GM21515 (cell line): Measurements from ENCODE around the gene LMBR1.
"Not testable (repeated sequence)": the region's sequence is repeated elsewhere in the genome, so short reads cannot be mapped to it uniquely, and the experiment has no call there.

ENCODE experiments used
- ATAC-seq: cut with Tn5 transposase; IDR thresholded peaks from one replicate; pipeline ENCODE4 v1.9.1; 2021; ENCODE audit not compliant: unreplicated experiment

LMBR1 gene

GRCh38 chr7:156906200-156906649 lies 13.2 kb upstream of the LMBR1 start:
- ATAC-seq = no peak

GRCh38 chr7:156903232-156903909 lies 10.4 kb upstream of the LMBR1 start:
- ATAC-seq = no peak

DNA sequence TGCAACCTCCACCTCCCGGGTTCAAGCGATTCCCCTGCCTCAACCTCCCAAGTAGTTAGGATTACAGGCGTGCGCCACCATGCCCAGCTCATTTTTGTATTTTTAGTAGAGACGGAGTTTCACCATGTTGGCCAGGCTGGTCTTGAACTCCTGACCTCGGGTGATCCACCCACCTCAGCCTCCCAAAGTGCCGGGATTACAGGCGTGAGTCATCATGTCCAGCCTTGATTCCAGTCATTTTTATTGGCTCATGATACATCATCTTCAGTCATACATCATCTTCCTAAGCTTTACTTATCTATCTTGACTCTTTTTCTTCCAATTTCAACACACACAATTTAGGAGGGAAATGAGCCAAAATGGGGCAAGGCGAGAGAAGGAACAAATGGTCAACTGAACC lies 7.1 kb upstream of the LMBR1 start:
- ATAC-seq = not testable (repeated sequence)

- ATAC-seq = no peak
Observed at GRCh38 chr7:156898938-156899337, 6.0 kb upstream of the LMBR1 start.

- no peak for ATAC-seq
Observed at GRCh38 chr7:156897673-156898072, 4.7 kb upstream of the LMBR1 start.

DNA sequence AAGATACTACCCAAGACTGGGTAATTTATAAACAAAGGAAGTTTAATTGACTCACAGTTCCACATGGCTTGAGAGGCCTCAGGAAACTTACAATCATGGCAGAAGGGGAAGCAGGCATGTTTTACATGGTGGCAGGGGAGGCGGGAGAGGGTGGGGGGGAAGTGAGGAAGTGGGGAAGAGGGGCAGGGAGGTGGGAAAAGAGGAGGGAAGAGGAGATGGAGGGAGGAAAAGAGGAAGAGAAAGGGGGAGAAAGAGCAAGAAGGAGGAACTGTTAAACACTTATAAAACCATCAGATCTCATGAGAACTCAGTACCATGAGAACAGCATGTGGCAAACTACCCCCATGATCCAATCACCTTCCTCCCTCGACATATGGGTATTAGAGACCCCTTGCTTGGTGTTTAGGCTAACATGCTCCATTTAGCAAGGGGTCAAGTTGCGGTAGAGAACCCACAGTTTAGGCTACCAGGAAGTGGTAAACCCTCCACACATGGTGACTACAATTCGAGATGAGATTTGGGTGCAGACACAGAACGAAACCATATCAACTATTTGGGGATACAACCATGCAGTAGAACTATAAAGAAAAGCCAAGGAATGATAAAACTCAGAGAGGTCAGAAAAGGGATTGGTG lies 3.5 kb upstream of the LMBR1 start:
- no peak for ATAC-seq

DNA sequence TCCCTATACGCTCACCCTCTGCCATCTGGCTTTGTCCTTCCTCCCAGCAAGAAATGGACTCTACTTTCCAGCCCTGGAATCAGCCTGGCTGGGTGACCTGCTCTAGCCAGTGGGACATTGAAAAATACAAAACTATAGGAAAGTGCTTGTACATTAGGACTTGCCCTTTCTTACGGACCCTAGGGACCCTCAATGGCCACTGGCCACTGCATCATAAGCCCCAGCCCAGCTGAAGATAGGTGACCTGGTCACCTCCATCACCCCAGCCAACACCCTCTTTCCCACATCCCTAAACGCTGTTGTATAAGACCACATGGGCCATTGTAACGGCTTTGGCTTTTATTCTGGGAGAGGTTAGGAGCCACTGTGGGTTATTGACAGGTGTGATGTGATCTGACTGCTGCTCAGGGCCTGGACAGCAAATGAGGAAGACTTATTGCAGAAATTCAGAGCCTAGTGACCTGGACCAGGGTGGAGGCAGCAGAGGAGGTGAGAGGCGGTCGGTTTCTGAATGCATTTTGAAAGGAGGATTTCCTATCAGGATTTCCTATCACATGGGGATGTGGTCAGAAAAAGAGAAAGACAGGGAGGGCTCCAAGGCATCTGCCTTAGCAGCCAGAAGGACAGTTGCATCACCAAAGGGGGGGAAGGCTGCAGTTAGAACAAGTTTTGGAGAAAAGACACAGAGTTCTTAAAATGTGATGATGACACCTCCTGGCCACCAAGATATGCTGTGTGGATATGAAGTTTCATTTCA lies 2.2 kb upstream of the LMBR1 start:
- ATAC-seq = no peak

- ATAC-seq = peak; percentile 33
Observed at GRCh38 chr7:156892081-156892800, 742 bp downstream of the LMBR1 start.

DNA sequence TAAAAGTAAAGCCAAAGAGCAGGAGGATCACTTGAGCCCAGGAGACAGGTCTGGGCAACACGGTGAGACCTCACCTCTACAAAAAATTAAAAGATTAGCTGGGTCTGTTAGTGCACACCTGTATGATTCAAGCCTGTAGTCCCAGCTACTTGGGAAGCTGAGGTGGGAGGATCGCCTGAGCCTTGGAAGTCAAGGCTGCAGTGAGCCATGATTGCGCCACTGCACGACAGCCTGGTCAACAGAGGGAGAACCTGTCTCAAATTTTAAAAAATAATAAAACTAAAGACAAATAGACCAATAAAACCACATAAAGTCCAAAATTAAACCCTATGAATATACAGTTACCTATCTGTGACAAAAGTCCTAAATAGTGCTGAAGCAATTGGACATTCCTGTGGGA lies 3.2 kb downstream of the LMBR1 start:
- ATAC-seq = no peak

DNA sequence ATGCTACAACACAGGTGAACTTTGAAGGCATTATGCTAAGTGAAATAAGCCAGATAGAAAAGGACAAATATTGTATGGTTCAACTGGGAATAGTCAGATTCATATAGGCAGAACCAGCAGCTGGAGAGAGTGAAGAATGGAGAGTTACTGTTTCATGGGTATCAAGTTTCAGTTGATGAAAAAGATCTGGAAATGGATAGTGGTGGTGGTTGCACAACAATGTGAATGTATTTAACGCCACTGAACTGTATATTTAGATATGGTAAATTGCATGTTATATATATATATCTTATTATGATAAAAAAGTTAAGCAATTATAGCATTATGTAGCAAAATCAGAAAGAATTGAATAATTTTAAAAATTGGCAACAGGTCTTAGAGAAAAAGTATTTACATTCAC lies 3.9 kb downstream of the LMBR1 start:
- no peak for ATAC-seq

DNA sequence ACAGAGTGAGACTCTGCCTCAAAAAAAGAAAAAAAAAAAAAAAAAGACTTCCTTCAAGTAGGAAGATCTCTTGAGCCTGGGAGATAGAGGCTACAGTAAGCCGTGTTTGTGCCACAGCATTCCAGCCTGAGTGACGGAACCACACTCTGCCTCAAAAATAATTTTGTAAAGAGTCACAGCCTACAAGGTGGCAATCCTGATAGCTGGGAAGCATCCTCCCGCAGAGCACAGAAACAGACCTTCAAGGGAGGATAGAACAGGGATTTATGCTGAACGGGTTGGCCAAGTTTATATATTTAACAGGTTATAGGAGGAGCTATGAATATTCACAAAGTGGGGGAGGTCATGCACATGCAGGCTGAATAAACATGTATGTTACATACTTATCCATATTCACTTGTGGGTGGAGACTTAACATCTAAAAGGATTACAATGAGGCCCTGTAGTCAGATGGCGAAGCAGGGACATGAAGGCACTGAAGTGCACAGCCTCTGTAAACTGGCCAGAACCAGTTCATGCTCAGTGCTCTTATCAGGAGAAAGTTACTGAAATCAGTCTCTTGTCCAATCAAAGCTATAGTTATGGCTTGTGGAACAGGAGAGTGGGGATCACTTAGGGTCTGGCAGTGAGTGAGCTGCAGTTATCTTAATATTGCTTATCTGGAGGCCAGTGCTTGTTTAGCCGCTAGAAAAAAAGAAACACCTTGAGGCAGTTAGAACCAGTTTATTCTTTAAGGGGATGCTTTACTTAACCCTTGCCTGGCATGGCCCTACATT lies 6.8 kb downstream of the LMBR1 start:
- no peak for ATAC-seq

DNA sequence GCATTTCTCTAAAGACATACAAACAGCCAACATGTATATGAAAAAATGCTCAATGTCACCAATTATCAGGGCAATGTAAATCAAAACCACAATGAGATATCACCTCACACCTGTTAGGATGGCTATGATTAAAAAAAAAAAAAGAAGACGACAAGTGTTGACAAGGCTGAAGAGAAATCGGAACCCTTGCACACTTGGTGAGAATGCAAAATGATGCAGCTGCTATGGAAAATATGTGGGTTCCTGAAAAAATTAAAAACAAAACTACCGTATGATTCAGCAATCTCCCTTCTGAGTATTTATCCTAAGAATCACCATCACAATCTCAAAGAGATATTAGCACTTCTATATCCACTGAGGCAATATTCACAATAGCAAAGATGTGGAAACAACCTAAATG lies 11.3 kb downstream of the LMBR1 start:
- ATAC-seq = no peak

GRCh38 chr7:156875766-156876165 lies 17.2 kb downstream of the LMBR1 start:
- ATAC-seq = no peak

DNA sequence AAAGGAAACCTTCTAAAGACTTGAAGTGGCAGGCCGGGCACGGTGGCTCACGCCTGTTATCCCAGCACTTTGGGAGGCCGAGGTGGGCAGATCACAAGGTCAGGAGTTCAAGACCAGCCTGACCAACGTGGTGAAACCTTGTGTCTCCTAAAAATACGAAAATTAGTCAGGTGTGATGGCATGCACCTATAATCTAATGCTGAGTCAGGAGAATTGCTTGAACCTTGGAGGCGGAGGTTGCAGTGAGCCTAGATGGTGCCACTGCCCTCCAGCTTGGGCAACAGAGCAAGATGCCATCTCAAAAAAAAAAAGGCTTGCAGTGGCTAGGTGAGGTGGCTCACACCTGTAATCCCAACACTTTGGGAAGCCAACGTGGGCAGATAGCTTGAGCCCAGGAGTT lies 24.6 kb downstream of the LMBR1 start:
- not testable (repeated sequence) for ATAC-seq

GRCh38 chr7:156865493-156865892 lies 27.5 kb downstream of the LMBR1 start:
- ATAC-seq = peak; percentile 69

GRCh38 chr7:156862022-156862421 lies 31.0 kb downstream of the LMBR1 start:
- ATAC-seq = not testable (repeated sequence)

GRCh38 chr7:156861212-156861611 lies 31.8 kb downstream of the LMBR1 start:
- ATAC-seq = no peak

- ATAC-seq = not testable (repeated sequence)
Observed at GRCh38 chr7:156860099-156860498, 32.9 kb downstream of the LMBR1 start.

DNA sequence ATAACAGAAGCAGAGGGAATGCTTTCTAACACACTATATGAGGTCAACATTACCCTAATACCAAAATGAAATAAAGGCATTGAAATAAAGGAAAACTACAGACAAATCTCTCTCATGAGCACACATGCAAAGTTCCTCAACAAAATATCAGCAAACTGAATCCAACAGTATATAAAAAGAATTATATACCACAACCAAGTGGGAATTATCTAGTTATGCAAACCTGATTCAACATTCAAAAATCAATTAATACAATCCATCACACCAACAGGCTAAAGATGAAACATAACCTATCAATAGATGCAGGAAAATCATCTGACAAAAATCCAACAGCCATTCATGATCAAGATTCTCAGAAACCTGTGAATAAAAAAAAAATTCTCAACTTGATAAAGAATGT lies 34.5 kb downstream of the LMBR1 start:
- no peak for ATAC-seq

DNA sequence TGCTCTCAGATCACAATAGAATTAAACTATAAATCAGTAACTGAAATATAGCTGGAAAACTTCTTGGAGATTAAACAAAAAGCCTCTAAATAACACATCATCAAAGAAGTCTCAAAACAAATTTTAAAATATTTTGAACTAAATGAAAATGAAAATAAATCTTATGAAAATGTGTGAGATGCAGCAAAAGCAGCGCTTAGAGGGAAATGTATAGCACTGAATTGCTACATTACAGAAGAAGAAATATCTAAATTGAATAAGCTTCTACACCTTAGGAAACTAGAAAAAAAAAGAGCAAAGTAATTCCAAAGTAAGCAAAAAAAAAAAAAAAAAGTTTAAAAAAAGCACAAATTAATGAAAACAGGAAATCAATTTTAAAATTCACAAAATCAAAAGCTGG lies 35.2 kb downstream of the LMBR1 start:
- ATAC-seq = no peak

DNA sequence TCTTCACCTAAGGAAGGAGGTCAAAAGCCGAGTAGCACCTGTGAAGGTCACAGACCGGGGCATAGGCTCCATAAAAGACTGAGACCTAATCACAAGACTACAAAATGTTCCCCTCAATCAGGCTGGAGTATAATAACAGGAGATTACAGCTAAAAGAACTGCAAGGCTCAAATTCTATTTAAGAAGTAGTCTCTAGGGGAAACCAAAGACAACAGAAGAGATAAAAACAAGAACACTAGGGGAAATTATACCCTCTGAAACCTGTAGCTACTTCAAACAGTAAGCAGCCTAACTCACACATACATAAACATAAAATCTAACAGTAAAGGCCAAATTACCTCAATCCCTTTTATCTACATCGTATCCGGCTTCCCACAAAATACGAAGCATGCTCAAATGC lies 38.3 kb downstream of the LMBR1 start:
- no peak for ATAC-seq
